SK-N-MC (cell line): ENCODE data around the gene RGS9.
"Not testable (repeated sequence)": the region's sequence is repeated elsewhere in the genome, so short reads cannot be mapped to it uniquely, and the experiment has no call there.

ENCODE experiments used
- DNase-seq: peaks from one replicate; pipeline ENCODE4 v3.0.0-alpha.2; 2011; ENCODE audit warnings: low read depth, low spot score
- H3K27ac ChIP-seq: fragments of 200-600 bp; sonication (generic); 2 replicates; pipeline ENCODE4 v1.5.1; 2016; ENCODE audit warnings: mixed run types
- H3K36me3 ChIP-seq: fragments of 200-600 bp; sonication (generic); 2 replicates; pipeline ENCODE4 v1.6.1; 2017; ENCODE audit warnings: antibody characterized with exemption, low read length, mixed read lengths; ENCODE audit not compliant: insufficient read depth
- H3K4me3 ChIP-seq: fragments of 200-600 bp; sonication (generic); 2 replicates; pipeline ENCODE4 v1.5.1; 2016
- H3K9ac ChIP-seq: fragments of 200-600 bp; sonication (generic); 2 replicates; pipeline ENCODE4 v1.8.0; 2017; ENCODE audit warnings: mixed run types, mixed read lengths; ENCODE audit not compliant: insufficient read length
- H3K9me3 ChIP-seq: fragments of 200-600 bp; sonication (generic); 2 replicates; pipeline ENCODE4 v1.6.1; 2017; ENCODE audit warnings: low read depth, mild to moderate bottlenecking, antibody characterized with exemption, low read length, moderate library complexity, mixed read lengths
- EZH2 ChIP-seq: fragments of 200-600 bp; sonication (generic); IDR thresholded peaks from one replicate; pipeline ENCODE4 v1.6.1; 2017; ENCODE audit warnings: antibody characterized with exemption
- FOXP2 ChIP-seq: optimal IDR thresholded peaks from 2 replicates; pipeline ENCODE3; 2011; ENCODE audit warnings: mild to moderate bottlenecking, moderate library complexity; ENCODE audit not compliant: insufficient read depth; ENCODE audit errors: extremely low read length, control extremely low read depth
- POLR2AphosphoS5 ChIP-seq: IDR thresholded peaks from 2 replicates; pipeline ENCODE4 v1.6.1; 2012; ENCODE audit warnings: mild to moderate bottlenecking, low read depth, low read length, borderline replicate concordance

Gene RGS9

DNA sequence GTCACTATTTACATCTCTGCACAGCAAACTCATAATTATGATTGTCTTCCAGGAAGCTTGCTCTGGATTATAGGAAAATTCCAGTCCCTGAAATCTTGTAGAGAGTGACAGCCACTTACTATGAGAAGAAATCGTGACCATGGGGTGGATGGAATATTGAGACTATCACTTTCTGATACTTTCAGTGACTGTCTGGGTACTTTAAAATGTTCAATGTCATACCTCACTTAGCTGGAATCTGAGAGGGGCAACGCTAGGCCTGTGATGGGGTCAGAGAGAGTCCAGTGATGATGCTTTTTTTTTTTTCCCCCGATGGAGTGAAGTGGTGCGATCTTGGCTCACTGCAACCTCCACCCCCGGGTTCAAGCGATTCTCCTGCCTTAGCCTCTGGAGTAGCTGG lies 32.2 kb upstream of the RGS9 start:
- Histone ChIP-seq H3K27ac (no peak overlapping the region), H3K36me3 (no peaks in the 10 kb centered on the region), H3K4me3 (no peak overlapping the region), H3K9ac (no peak overlapping the region), H3K9me3 (no peaks in the 10 kb centered on the region)
- TF ChIP-seq EZH2, result no peak
- TF ChIP-seq POLR2AphosphoS5, result no peak
- no peak for TF ChIP-seq FOXP2
- DNase-seq, result no peak

DNA sequence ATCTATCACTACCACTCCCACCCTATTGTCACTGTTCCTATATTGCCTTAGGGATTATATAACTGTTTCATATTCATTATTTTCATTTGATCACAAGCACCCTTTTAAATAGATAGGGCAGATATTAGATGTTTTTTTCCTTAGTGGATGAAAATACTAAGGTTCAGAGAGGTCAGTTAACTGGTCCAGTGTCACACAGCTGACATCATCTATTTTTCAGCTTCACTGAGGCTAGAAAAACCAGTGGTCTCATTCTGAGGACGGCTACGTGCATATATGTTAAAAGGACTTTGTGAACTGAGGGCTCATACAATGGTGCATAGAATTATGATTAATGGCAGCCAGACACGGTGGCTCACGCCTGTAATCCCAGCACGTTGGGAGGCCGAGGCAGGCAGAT lies 29.0 kb upstream of the RGS9 start:
- no peaks in the 10 kb centered on the region for H3K9me3 ChIP-seq
- TF ChIP-seq FOXP2 (no peak), EZH2 (no peak), POLR2AphosphoS5 (no peak)
- no peak overlapping the region for H3K27ac ChIP-seq
- no peak for DNase-seq
- H3K4me3 ChIP-seq, result no peak overlapping the region
- no peak overlapping the region for H3K9ac ChIP-seq
- H3K36me3 ChIP-seq, result no peaks in the 10 kb centered on the region

DNA sequence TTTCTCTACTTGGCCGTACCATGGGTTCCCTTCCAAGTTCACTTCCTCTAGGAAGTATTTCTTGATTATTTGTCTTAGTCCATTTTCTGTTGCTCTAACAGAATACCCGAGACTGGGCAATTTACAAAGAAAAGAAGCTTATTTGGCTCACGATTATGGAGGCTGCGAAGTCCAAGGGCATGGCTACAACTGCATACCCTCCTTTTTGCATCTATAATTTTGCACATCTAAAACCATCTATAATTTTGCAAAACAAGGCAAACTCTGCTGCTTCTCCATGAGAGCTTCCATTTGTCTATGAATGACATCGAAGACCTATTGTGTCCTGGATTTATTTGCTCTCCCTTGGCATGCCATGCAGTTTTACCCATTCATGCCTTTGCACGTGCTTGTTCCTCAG lies 27.6 kb upstream of the RGS9 start:
- H3K27ac ChIP-seq, result no peak overlapping the region
- no peaks in the 10 kb centered on the region for H3K9me3 ChIP-seq
- no peak overlapping the region for H3K4me3 ChIP-seq
- no peaks in the 10 kb centered on the region for H3K36me3 ChIP-seq
- DNase-seq, result no peak
- TF ChIP-seq POLR2AphosphoS5 (no peak), EZH2 (no peak), FOXP2 (no peak)
- no peak overlapping the region for H3K9ac ChIP-seq

DNA sequence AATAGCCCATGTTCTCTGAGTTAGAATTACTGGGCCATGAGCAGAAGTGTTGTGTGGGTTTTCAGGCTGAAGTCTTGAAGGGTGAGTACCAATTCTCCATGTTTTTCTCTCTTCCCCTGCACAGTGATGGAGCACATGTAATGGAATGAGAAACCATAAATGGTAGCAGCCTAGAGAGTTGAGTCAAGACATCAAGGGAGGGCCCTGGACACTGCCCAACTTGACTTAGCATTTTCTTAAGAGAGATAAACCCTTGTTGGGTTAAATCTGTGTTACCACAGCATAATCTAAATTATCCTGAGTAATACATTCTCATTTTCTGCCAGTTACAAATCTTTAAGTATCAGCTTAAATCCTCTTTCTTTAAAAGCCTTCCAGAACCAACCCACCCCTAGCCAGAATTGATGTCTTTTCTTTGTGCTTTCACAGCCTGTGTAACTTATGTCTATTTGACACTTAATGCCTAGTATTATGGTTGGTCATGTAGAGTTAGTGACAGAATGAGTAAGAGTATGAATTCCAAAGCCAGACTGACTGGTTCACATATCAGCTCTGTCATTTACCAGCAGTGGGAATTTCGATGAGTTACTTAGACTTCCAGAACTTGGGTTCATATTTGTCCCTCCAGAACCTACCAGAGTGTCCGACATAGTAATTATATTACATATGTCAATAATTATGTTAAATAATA lies 27.0 kb upstream of the RGS9 start:
- no peak for TF ChIP-seq FOXP2
- no peak for TF ChIP-seq EZH2
- TF ChIP-seq POLR2AphosphoS5, result no peak
- Histone ChIP-seq H3K9me3 (no peaks in the 10 kb centered on the region), H3K27ac (no peak overlapping the region), H3K36me3 (no peaks in the 10 kb centered on the region), H3K9ac (no peak overlapping the region), H3K4me3 (no peak overlapping the region)
- DNase-seq, result no peak

DNA sequence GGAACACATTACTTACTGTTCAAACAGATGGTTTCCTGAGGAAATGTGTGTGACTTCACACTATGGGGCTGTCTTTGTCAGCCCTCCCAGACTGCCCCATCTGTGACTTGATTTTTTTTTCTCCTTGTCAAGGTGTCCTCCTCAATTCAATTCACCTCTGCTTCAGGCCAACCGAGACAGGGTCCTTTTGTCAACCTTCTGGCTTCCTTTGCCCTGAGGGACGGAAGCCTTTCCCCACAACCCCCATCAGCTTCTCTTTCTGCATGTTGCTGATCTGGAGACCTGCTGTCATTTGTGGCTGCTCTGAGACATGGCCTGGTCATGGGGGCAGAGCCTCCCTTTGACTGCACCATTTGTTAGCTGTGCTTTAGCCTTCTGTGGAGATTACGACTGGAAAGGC lies 21.3 kb upstream of the RGS9 start:
- H3K36me3 ChIP-seq, result no peaks in the 10 kb centered on the region
- no peaks in the 10 kb centered on the region for H3K9me3 ChIP-seq
- H3K4me3 ChIP-seq, result no peak overlapping the region
- no peak for TF ChIP-seq POLR2AphosphoS5
- TF ChIP-seq FOXP2, result no peak
- TF ChIP-seq EZH2, result no peak
- DNase-seq, result no peak
- no peak overlapping the region for H3K27ac ChIP-seq
- no peak overlapping the region for H3K9ac ChIP-seq

DNA sequence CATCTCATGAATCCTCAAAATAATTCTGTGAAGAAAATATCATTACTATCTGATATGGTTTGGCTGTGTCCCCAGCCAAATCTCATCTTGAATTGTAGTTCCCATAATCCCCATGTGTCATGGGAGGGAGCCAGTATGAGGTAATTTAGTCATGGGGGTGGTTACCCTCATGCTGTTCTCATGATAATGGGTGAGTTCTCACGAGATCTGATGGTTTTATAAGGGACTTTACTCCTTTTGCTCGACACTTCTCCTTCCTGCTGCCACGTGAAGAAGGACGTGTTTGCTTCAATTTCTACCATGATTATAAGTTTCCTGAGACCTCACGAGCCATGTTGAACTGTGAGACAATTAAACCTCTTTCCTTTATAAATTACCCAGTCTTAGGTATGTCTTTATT lies 20.7 kb upstream of the RGS9 start:
- H3K36me3 ChIP-seq, H3K27ac ChIP-seq, H3K4me3 ChIP-seq, DNase-seq, H3K9ac ChIP-seq, H3K9me3 ChIP-seq: not testable (repeated sequence)

GRCh38 chr17:65117384-65118035 lies 19.7 kb upstream of the RGS9 start:
- no peak for DNase-seq
- TF ChIP-seq FOXP2 (no peak), EZH2 (no peak), POLR2AphosphoS5 (no peak)
- no peak overlapping the region for H3K27ac ChIP-seq
- H3K9me3 ChIP-seq, result no peaks in the 10 kb centered on the region
- no peak overlapping the region for H3K4me3 ChIP-seq
- H3K9ac ChIP-seq, result no peak overlapping the region
- H3K36me3 ChIP-seq, result no peaks in the 10 kb centered on the region

DNA sequence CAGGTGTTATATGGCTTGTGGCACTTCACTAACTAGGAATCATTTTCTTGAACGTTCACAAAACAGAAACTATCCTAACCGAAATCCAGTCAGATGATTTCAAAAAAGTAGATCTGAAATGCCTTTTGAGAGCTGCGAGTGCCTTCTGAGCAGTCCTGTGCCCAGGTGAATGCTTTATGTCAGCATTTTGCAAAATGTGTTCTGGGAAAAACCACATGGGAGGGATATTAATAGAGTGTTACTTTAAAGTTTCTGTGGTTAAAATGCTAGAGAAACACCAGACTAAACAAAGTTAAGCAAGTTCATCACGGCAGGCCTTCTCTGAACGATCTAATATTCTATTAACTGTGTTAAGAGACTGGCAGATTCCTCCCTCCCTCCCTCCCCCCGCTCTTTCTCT lies 15.8 kb upstream of the RGS9 start:
- TF ChIP-seq EZH2 (no peak), POLR2AphosphoS5 (no peak), FOXP2 (no peak)
- Histone ChIP-seq H3K36me3 (no peaks in the 10 kb centered on the region), H3K9ac (no peak overlapping the region), H3K4me3 (no peak overlapping the region), H3K27ac (no peak overlapping the region), H3K9me3 (no peaks in the 10 kb centered on the region)
- DNase-seq, result no peak

GRCh38 chr17:65121916-65122806 lies 15.0 kb upstream of the RGS9 start:
- Histone ChIP-seq H3K27ac (no peak overlapping the region), H3K4me3 (peak overlapping the region; percentile 72), H3K9me3 (no peaks in the 10 kb centered on the region), H3K9ac (peak overlapping the region; percentile 88), H3K36me3 (no peaks in the 10 kb centered on the region)
- no peak for TF ChIP-seq EZH2
- TF ChIP-seq POLR2AphosphoS5, result no peak
- TF ChIP-seq FOXP2, result no peak
- DNase-seq, result no peak
